Smooth muscle cell (in vitro differentiated cells): ENCODE data around the gene UST. TPM values are rescaled to one million over a fixed set of nuclear protein-coding genes. Genes with fewer than 3 reads are reported as not detected.

Experiments
- DNase-seq: peaks from one replicate; lab custom pipeline; 2025; ENCODE audit not compliant: unreplicated experiment; lab: John Stamatoyannopoulos, UW
- H2AFZ ChIP-seq: fragments of 200-600 bp; sonication (generic); 2 replicates; pipeline ENCODE4 v1.6.0; 2016; ENCODE audit warnings: antibody characterized with exemption, low read depth, mild to moderate bottlenecking
- H3F3A ChIP-seq: fragments of 200-600 bp; sonication (generic); 2 replicates; pipeline ENCODE4 v1.6.0; 2017; ENCODE audit warnings: antibody characterized with exemption, low read depth
- H3K27ac ChIP-seq: fragments of 200-600 bp; sonication (generic); 2 replicates; pipeline ENCODE4 v1.5.1; 2016; ENCODE audit warnings: low read depth, mild to moderate bottlenecking
- H3K27me3 ChIP-seq: fragments of 200-600 bp; sonication (generic); 2 replicates; pipeline ENCODE4 v1.6.1; 2016; ENCODE audit warnings: low read depth, mild to moderate bottlenecking
- H3K36me3 ChIP-seq: fragments of 200-600 bp; sonication (generic); 2 replicates; pipeline ENCODE4 v1.5.1; 2016; ENCODE audit warnings: low read depth
- H3K4me1 ChIP-seq: fragments of 200-600 bp; sonication (generic); 2 replicates; pipeline ENCODE4 v1.5.1; 2016; ENCODE audit warnings: low read depth
- H3K4me2 ChIP-seq: fragments of 200-600 bp; sonication (generic); 2 replicates; pipeline ENCODE4 v1.6.0; 2016; ENCODE audit warnings: mild to moderate bottlenecking
- H3K4me3 ChIP-seq: fragments of 200-600 bp; sonication (generic); 2 replicates; pipeline ENCODE4 v1.5.1; 2016; ENCODE audit warnings: mild to moderate bottlenecking
- H3K79me2 ChIP-seq: fragments of 200-600 bp; sonication (generic); 2 replicates; pipeline ENCODE4 v1.6.0; 2016; ENCODE audit warnings: low read depth, mild to moderate bottlenecking
- H3K9ac ChIP-seq: fragments of 200-600 bp; sonication (generic); 2 replicates; pipeline ENCODE4 v1.6.0; 2016; ENCODE audit warnings: low read depth
- H3K9me3 ChIP-seq: fragments of 200-600 bp; sonication (generic); replicated peaks from 2 replicates; pipeline ENCODE4 v1.5.1; 2016; ENCODE audit warnings: low read depth
- H4K20me1 ChIP-seq: fragments of 200-600 bp; sonication (generic); 2 replicates; pipeline ENCODE4 v1.6.0; 2016; ENCODE audit warnings: low read depth
- WGBS: methylation state at CpG from one replicate; pipeline ENCODE4 v1.1.7; 2016; ENCODE audit warnings: low lambda C conversion rate; 5-methylcytosine and 5-hydroxymethylcytosine counted together
- polyA plus RNA-seq: library from polyadenylated mRNA; unstranded; fragments of >200 nt; fragmentation: Nextera tagmentation; extraction: Ambion mirVana; gene quantifications from 2 replicates; pipeline ENCODE4 v1.2.1, GENCODE V29; 2016
- total RNA-seq: library from RNA; depleted of rRNA; stranded (reverse); fragments of >200 nt; gene quantifications from 2 replicates; pipeline ENCODE4 v1.2.3, GENCODE V29; 2014
- TF ChIP-seq, protein P1 (sequence below): fragments of 200-600 bp; sonication (generic); IDR thresholded peaks from 2 replicates; pipeline ENCODE4 v1.5.1; 2017; ENCODE audit warnings: borderline replicate concordance, mild to moderate bottlenecking, antibody characterized with exemption; ENCODE audit not compliant: insufficient read depth, poor library complexity, severe bottlenecking

The UST gene
- total and polyA plus RNA-seq, 2 experiments from 2014 or later: 16.1 to 19.5 TPM

DNA sequence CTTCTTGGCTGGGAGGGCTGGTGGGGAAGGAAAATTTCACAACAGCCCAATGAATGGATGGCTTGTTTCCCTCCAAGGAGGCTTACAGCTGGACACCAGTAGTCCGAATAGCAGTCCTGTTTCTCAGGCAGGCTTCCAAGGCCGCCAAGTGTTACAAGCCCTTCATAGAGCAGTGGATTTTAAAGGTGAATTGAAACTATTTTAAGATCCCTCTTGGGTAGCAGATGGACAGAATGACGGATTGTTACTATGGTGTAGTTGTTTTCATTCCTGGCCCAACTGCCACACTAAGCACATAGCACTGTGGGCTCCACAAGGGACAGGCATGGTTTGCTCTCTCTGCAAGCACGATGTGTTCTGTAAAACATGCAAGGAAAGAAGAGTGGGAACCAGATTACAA lies 367.3 kb downstream of the UST start:
- DNase-seq: no peak
- no peaks in the 10 kb centered on the region for H3K79me2 ChIP-seq
- no peaks in the 10 kb centered on the region for H3K9me3 ChIP-seq
- no peaks in the 10 kb centered on the region for H3K36me3 ChIP-seq
- no peak overlapping the region for H2AFZ ChIP-seq
- TF ChIP-seq, protein P1, sequence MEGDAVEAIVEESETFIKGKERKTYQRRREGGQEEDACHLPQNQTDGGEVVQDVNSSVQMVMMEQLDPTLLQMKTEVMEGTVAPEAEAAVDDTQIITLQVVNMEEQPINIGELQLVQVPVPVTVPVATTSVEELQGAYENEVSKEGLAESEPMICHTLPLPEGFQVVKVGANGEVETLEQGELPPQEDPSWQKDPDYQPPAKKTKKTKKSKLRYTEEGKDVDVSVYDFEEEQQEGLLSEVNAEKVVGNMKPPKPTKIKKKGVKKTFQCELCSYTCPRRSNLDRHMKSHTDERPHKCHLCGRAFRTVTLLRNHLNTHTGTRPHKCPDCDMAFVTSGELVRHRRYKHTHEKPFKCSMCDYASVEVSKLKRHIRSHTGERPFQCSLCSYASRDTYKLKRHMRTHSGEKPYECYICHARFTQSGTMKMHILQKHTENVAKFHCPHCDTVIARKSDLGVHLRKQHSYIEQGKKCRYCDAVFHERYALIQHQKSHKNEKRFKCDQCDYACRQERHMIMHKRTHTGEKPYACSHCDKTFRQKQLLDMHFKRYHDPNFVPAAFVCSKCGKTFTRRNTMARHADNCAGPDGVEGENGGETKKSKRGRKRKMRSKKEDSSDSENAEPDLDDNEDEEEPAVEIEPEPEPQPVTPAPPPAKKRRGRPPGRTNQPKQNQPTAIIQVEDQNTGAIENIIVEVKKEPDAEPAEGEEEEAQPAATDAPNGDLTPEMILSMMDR: no peak
- H3K9ac ChIP-seq: no peak overlapping the region
- no peaks in the 10 kb centered on the region for H4K20me1 ChIP-seq
- no peak overlapping the region for H3K4me3 ChIP-seq
- H3F3A ChIP-seq: no peaks in the 10 kb centered on the region
- WGBS: 94% methylated on average over 4 of the region's 4 CpGs
- no peaks in the 10 kb centered on the region for H3K27me3 ChIP-seq
- H3K4me1 ChIP-seq: no peaks in the 10 kb centered on the region
- no peak overlapping the region for H3K27ac ChIP-seq
- no peak overlapping the region for H3K4me2 ChIP-seq

DNA sequence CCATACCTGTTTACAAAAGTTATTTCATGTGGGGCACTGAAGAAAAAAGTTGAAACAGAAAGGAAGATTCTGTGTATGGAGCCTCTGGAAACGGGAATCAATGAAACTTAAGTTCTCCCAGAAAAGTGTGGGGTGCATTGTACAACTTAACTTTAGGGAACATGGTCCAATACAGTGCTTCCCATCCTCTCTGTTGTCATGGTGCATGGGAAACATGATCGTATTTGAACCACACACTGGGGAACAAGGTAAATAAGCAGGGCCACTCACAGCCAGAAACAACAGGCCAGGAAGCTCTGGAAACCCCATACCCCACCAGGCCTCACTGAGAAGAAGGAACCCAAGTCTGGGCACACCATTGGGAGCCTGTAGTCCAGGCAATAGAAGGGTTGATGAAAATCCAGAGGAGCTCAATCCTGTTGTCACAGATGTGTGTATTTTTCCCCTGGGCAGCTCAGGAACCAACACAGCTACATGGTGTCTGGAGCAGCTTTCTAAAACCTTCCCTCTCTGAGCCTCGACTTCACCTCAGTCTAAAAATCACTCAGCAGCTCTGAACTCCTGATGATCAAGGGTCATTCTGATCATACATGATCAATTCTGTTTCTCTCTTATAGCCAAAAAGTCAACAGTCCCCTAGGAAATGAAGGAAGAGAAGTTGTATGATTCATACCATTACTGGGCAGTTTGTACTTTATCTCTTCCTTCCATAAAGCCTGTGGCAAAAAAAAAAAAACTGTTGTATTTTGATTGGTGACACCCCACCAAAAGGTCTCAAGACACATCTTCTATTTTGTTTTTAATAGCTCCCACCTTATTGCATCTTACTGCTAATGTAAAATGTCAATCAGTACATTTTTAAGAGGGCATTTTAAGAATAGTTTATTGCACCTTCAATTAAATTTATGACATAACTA lies 372.2 kb downstream of the UST start:
- DNase-seq: no peak
- H3K4me3 ChIP-seq: no peak overlapping the region

DNA sequence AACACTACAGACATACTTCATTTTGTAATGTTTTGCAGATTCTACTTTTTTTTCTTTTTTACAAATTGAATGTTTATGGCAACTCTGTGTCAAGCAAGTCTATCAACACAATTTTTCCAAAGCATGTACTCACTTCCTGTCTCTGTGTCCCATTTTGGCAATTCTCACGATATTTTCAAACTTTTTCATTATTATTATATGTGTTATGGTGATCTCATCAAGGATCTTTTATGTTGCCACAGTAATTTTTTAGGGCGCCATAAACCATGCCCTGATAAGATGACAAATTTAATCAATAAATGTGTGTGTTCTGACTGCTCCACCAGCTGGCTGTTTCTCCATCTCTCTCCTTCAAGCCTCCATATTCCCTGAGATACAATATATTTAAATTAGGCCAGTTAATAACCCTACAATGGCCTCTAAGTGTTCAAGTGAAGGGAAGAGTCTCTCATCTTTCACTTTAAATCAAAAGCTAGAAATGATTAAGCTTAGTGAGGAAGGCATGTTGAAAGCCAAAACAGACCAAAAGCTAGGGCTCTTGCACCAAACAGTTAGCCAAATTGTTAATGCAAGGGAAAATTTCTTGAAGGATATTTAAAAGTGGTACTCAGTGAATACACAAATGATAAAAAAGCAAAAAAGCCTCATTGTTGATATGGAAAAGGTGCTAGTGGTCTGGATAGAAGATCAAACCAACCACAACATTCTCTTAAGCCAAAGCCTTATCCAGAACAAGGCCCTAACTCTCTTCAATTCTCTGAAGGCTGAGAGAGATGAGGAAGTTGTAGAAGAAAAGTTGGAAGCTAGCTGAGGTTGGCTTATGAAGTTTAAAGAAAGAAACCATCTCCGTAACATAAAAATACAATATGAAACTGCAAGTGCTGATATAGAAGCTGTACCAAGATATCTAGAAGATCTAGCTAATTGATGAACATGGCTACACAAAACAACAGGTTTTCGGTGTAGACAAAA lies 376.3 kb downstream of the UST start:
- DNase-seq: no peak
- Histone ChIP-seq H4K20me1 (no peaks in the 10 kb centered on the region), H3K27ac (no peak overlapping the region), H3K9me3 (no peaks in the 10 kb centered on the region), H3K9ac (no peak overlapping the region), H3K27me3 (no peaks in the 10 kb centered on the region), H3K4me2 (no peak overlapping the region), H3F3A (no peaks in the 10 kb centered on the region), H3K36me3 (no peaks in the 10 kb centered on the region), H3K4me3 (no peak overlapping the region), H2AFZ (no peak overlapping the region), H3K4me1 (no peaks in the 10 kb centered on the region), H3K79me2 (no peaks in the 10 kb centered on the region)
- TF ChIP-seq, protein P1: no peak
- WGBS: 72% methylated on average over 4 of the region's 4 CpGs

More for the DNA sequence above, 372.2 kb downstream of the UST start:
- 95% methylated on average over 3 of the region's 3 CpGs for WGBS
- no peak overlapping the region for H3K4me2 ChIP-seq
- H3K27me3 ChIP-seq: no peaks in the 10 kb centered on the region
- no peaks in the 10 kb centered on the region for H3K36me3 ChIP-seq
- H3K9ac ChIP-seq: no peak overlapping the region
- H2AFZ ChIP-seq: no peak overlapping the region
- H3K4me1 ChIP-seq: no peaks in the 10 kb centered on the region
- no peak overlapping the region for H3K27ac ChIP-seq
- H4K20me1 ChIP-seq: no peaks in the 10 kb centered on the region
- no peaks in the 10 kb centered on the region for H3K79me2 ChIP-seq
- TF ChIP-seq, protein P1: no peak
- H3K9me3 ChIP-seq: no peaks in the 10 kb centered on the region
- H3F3A ChIP-seq: no peaks in the 10 kb centered on the region
